Measurements from ENCODE around the gene ELF4.

- TF ChIP-seq, protein P1, sequence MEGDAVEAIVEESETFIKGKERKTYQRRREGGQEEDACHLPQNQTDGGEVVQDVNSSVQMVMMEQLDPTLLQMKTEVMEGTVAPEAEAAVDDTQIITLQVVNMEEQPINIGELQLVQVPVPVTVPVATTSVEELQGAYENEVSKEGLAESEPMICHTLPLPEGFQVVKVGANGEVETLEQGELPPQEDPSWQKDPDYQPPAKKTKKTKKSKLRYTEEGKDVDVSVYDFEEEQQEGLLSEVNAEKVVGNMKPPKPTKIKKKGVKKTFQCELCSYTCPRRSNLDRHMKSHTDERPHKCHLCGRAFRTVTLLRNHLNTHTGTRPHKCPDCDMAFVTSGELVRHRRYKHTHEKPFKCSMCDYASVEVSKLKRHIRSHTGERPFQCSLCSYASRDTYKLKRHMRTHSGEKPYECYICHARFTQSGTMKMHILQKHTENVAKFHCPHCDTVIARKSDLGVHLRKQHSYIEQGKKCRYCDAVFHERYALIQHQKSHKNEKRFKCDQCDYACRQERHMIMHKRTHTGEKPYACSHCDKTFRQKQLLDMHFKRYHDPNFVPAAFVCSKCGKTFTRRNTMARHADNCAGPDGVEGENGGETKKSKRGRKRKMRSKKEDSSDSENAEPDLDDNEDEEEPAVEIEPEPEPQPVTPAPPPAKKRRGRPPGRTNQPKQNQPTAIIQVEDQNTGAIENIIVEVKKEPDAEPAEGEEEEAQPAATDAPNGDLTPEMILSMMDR (conservative IDR thresholded peaks at IDR 0.05; ENCODE audit: low read depth, low read length): no peak
- TF ChIP-seq POLR2A (IDR thresholded peaks at IDR 0.05; ENCODE audit: low read depth, low read length) (no peak), MAZ (IDR thresholded peaks at IDR 0.05; ENCODE audit: borderline replicate concordance, low read depth, low read length) (no peak), MAFK (IDR thresholded peaks at IDR 0.05; ENCODE audit: low read depth, low read length) (no peak), SMC3 (IDR thresholded peaks at IDR 0.05; ENCODE audit: low read depth, low read length) (no peak)
- TF ChIP-seq, protein P2, sequence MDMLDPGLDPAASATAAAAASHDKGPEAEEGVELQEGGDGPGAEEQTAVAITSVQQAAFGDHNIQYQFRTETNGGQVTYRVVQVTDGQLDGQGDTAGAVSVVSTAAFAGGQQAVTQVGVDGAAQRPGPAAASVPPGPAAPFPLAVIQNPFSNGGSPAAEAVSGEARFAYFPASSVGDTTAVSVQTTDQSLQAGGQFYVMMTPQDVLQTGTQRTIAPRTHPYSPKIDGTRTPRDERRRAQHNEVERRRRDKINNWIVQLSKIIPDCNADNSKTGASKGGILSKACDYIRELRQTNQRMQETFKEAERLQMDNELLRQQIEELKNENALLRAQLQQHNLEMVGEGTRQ (IDR thresholded peaks at IDR 0.05; ENCODE audit: low read depth, low read length): no peak
These were observed 62.9 kb downstream of the ELF4 start for GRCh38 chrX:130047416-130047815.
